ENCODE results near the gene SNTG2. TPM values are rescaled to one million over a fixed set of nuclear protein-coding genes. Genes with fewer than 3 reads are reported as not detected.

The SNTG2 gene
- total and polyA plus RNA-seq, 2 donors (not counting 3 experiments of a cell fraction or from before 2014, with no cell fraction given): not detected

- Histone ChIP-seq H3K4me1 (ENCODE audit: control insufficient read depth, extremely low read depth, insufficient read depth, low read length) (no peaks in the 10 kb centered on the region), H3K27me3 (ENCODE audit: control insufficient read depth in 2 of 2, insufficient read depth in 2 of 2, low read length in 2 of 2) (no peaks in the 10 kb centered on the region), H3K9ac (replicated peaks; ENCODE audit: extremely low read depth, insufficient read depth, low read length) (no peak overlapping the region), H3K79me2 (ENCODE audit: control insufficient read depth, insufficient read depth, low read length) (no peaks in the 10 kb centered on the region), H4K20me1 (replicated peaks; ENCODE audit: control insufficient read depth, extremely low read depth, insufficient read depth, low read length) (no peaks in the 10 kb centered on the region), H3K4me3 (replicated peaks in 1 of 3; ENCODE audit: insufficient read depth in 1 of 3, low read depth in 1 of 3, low read length in 3 of 3) (no peak overlapping the region), H2AFZ (ENCODE audit: low read depth, low read length) (no peak overlapping the region), H3K9me3 (replicated peaks; ENCODE audit: control insufficient read depth, insufficient read depth, low read length) (peaks cover 9% of the 10 kb centered on the region), H3K27ac (ENCODE audit: insufficient read depth, low read depth, low read length) (no peak overlapping the region), H3K9me1 (replicated peaks; ENCODE audit: control insufficient read depth, extremely low read depth, insufficient read depth, low read length) (no peaks in the 10 kb centered on the region), H3K4me2 (ENCODE audit: insufficient read depth, low read length) (no peak overlapping the region), H3K36me3 (ENCODE audit: control insufficient read depth in 2 of 2, extremely low read depth in 1 of 2, insufficient read depth in 2 of 2, low read length in 2 of 2) (no peaks in the 10 kb centered on the region)
- ChIA-PET POLR2A (no interaction called here), CTCF (no interaction called here)
- no peak for FAIRE-seq
- no peak for DNase-seq (ENCODE audit: low read depth, low spot score)
- no TSS peak for BruUV-seq (replicated peaks)
- intact Hi-C loops (cut with micrococcal nuclease) (no loop called here), dilution Hi-C loops (cut with MboI; ENCODE audit: extremely low pct_ligation_motif_present, low sequenced_read_pairs) (no loop called here)
- TF ChIP-seq POLR2A (IDR thresholded peaks at IDR 0.05; ENCODE audit: low read depth, low read length) (no peak), CTCF (IDR thresholded peaks at IDR 0.05; ENCODE audit: extremely low read depth in 1 of 2, insufficient read depth in 1 of 2, low read depth in 1 of 2, low read length in 2 of 2) (no peak), FOS (IDR thresholded peaks at IDR 0.05; ENCODE audit: borderline replicate concordance, insufficient read depth, low read length) (no peak), MAX (IDR thresholded peaks at IDR 0.05; ENCODE audit: insufficient read depth, insufficient read length) (no peak), JUN (IDR thresholded peaks at IDR 0.05; ENCODE audit: borderline replicate concordance, insufficient read depth, insufficient read length, low read depth) (no peak), EZH2 (IDR thresholded peaks at IDR 0.05; ENCODE audit: borderline replicate concordance, low read depth, low read length, severe bottlenecking) (no peak), MYC (IDR thresholded peaks at IDR 0.05; ENCODE audit: low read depth, low read length) (no peak), POLR2AphosphoS5 (IDR thresholded peaks at IDR 0.05; ENCODE audit: insufficient read depth, low read depth, low read length) (no peak), GATA2 (IDR thresholded peaks at IDR 0.05; ENCODE audit: insufficient read depth, insufficient read length, low read depth, low read length) (no peak)
Observed at GRCh38 chr2:1246239-1246638, 295.6 kb downstream of the SNTG2 start.
